Activated naive CD8-positive, alpha-beta T cell treated with anti-CD3 and anti-CD28 coated beads, Interleukin-2, amount 50 U/mL, for 16 hours (primary cell): ENCODE measurements around the gene GPR4.
"Not testable (repeated sequence)": the region's sequence is repeated elsewhere in the genome, so short reads cannot be mapped to it uniquely, and the experiment has no call there.

Experiments
- DNase-seq: peaks from one replicate; pipeline ENCODE4 v3.0.0-alpha.2; 2020; ENCODE audit warnings: low read depth, low spot score

GPR4 gene

DNA sequence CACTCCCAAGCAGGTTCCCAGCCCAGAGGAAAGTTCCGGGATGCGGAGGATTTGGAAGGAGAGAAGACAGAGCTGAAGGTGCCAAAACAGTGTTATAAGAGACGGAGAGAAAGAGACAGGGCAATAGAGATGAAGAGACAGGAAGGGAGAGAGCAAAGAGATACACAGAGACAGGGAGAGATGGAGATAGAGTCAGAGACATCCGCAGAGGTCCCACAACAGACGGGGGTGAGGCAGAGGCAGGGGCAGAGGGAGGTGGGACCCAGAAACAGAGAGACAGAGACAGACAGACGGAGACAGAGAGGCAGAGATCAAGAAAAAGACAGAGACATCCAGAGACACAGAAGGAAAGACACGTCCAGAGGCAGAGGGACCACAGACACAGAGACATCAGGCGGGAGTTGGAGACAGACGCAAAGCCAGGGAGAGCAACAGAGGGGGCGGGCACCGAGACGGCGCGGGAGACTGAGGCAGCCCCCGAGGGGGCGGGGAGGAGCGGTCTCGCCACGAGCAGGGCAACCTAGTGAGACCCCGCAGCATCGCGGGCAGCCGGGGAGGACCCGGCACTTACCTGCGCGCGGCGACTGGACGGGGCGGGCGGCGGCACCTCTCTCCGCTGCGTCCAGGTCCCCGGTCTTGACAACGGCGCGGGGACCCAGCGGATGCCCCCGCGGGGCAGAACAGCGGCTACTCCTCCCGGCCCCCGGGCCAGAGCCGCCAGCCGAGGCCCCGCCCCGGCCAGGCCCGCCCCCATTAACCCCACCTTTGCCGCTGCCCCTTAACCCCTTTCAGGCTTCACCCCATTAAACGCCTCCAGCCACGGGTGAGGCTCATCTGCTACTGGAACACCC lies at the start of gene GPR4:
GPR4 (minus strand) TSS at position 689 of the 851 bp plus-strand sequence. CDS start 10,346 bp downstream, outside the sequence.
- no peak for DNase-seq

DNA sequence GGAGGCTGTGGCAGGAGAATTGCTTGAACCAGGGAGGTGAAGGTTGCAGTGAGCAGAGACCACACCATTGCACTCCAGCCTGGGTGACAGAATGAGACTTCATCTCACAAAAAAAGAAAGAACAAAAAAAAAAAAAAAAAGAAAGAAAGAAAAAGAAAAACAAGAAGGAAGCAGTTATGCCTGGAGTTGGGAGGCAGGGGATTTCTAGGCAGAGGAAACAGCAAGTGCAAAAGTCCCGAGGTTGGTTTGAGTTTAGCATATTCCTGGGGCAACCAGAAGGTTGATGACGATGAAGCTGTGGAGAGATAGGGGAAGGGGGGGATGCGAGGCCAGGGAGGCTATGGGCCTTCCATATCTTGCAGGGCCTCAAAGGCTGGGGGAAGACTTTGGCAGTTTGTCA lies 48.7 kb upstream of the GPR4 start:
- no peak for DNase-seq

DNA sequence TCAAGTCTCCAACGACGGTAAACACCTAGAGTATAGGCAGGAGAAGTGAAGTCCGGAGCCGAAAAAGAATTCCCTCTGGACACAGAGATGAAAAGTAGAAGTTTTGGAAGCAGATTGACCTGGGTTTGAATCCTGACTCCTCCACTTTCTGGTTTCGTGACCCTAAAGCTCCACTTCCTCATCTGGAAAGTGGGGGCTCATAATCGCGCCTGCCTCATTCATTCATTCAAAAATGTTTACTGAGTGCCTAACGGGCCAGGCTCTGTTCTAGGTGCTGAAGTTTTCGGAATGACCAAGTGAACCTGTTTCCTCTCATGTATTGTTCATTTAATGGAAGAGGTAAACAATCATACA lies 44.3 kb upstream of the GPR4 start:
- DNase-seq, result no peak

DNA sequence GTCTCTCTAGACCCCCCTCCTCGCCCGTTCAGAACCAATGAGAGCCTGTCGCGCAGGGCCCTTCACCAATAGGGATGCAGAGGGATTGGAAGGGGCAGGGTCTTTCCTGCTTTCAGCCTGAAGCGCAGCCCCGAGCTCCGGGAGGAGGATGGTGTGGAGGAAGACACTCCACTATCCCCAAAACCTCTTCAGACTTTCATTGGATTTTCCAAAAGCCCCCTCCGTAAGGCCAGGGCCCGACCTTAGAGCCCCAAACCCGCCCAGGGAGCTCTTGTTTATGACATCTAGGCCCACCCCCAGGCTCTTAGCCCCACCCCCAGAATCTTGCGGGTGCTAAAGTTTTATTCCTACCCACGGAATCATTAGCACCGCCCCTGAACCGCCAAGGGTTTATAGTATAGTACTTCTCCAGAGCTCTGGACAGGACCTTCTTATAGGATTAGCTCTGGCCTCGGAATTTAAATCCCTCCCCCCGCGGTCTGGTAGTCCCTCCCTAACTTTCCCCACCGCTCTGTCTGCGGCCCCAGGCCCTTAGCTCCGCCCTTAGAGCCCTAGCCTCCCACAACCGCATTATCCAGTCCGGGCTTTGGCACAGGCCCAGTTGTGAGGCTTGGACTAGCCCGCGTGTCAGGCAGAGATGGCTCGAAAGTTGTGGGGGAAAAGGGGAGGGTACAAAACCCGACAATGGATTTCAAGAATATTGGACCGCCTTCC lies 43.8 kb upstream of the GPR4 start:
- DNase-seq, result peak; percentile 54

DNA sequence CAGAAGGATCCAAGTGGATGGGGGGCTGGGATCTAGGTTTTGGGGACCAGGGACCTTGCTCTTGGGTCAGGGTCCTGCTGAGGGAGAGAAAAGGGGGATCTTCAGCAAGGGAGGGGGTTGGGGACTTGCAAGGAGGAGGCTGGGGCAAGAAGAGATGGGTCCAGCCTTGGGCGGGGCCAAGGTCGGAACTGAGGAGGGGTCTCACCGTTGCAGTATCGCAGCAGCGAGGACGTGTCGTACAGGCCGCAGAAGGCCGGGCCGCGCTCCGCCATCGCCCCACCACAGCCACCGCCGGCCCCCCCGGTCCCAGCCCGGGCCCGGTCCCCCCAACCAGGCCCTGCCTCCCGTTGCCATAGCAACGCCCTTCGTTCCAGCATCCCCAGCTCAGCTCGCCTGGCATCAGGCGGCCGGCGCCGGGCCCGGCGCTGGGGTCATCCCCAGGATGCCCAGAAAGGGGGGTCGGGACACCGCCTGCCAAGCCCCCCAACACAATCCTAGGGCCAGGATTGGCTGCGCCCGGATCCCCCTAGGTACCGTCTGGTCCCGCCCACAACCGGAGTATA lies 43.1 kb upstream of the GPR4 start:
- no peak for DNase-seq

DNA sequence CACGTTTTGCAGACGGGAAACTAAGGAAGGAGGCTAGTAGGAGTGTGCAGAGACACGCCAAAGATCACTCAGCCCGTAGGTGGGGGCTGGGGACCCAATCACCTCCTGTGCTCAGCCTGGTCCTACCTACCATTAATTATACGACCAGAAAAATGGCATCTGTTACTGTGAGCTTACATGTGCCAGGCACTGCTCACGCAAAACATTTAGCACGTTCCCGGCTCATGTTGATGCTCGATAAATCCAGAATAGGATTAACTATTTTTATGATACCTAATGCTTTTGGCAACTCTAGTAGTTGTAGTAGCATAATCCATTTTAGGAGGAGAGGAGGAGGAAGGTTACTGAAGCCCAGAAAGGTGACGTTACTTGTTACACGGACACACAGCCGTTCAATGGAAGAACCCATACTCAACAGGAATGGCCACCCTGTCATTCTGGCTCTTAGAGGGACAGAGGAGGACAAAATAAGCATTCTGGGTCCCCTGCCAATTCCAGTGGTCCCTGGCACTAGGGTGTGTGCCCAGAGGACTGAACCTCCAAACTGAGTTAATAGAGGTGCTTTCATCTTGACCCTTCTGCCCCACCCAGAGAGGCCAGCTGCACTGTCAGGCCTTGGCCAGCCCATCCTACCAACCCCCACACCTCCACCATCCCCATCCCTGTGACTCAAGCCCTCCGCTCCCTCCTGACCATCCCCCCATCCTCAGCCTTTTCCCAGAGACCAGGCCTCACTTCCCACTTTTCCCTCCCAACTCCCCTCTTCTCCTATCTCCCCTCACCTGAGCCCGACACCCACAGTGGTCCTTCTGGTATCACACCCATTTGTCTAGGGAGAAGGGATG lies 42.1 kb upstream of the GPR4 start:
- no peak for DNase-seq

DNA sequence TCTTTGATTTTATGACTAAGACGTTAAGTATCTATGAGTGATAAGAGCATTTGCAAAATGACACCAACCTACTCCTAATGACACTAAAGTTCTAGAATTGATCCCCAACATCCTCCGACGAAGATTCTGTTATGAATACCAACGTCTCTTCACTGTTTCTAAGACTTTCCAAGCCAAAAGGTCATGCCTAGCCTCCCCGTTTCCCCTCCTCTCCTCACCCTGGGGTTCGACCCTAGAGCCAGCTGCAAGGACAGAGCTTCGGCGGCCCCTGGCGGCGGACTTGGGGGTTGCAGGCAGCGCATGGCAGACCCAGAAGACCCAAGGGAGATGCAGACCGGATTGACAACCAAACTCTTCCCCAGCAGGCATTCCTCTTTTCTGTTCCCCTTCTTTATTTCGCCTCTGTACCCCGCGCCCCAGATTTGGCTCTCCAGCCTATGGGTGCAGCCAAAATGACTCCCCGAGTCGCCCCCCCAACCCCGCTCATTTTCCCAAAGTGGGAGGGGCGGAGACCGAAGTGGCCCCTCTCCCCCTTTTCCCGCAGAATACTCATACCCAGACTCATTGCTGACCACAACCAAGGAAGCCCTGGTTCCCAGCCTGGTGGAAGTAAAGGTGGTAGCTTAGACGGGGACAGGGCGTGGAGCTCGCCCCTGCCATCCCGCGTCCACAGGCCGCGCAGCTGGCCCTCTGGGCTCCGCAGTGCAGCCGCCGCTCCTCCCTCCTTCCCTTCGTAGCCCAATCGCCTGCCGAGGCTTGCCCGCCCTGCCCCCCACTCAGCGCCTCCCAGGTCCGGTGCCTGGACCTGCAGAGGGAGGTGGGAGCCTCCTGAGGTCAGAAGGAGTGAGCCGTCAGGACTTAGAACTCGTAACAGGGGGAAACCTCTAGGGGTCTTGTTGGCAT lies 41.3 kb upstream of the GPR4 start:
- DNase-seq, result peak; percentile 89

DNA sequence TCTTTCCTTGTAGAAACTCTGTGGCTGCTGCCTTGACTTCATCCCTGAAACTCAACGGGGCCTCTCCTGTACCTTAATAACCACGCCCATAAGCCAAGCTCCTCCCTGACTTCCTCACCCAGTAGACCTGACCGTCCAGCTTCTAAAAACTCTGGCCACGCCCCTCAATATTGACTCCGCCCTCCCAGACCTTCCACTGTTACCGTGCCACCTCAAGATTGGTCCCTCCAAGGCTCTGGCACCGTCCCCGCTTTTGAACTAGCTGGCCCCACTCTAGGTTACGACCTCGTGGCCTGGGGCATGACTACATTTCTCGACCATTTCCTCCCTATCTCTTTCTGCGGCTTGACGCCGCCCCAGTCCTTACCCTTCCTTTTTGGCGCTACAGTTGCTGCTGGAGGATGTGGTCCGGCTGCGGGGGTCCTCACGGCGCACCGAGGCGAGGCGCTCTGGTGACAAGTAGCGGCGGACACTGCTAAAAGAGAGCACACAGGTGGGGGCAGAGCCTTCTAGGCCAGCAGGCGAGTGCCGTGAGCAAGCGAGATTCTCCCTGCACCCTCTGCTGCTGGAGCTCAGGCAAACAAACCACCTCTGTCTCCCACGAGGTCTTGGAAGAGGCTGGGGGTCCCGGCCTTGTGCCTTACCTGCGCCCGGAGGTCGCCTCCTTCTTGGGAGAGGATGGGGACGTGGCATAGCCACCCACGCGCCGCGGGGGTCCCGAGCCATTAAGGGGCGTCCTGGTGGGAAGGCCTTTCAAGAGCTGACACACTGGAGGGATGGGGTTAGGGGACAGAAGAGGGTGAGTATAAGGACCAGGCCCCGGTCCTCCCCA lies 39.5 kb upstream of the GPR4 start:
- DNase-seq, result peak; percentile 31

DNA sequence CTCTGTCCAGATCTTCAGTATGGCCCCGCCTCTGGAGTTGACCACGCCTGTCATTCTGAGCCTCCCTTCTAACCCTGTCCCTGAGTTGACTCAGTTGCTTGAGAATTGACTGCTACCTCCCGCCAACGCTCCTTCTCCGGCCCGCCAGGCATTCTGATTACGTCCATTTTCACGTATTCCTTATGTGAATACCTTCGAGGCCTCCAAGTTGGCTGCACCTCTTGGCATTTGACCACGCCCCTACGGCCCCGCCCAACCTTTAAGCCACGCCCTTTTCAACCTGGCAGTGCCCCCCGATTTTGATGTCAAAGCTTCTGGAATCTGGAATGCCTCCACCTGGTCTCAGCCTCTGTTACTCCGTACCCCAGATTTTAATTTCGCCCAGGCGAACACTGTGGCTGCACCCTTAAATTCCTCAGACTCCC lies 38.8 kb upstream of the GPR4 start:
- DNase-seq, result no peak

DNA sequence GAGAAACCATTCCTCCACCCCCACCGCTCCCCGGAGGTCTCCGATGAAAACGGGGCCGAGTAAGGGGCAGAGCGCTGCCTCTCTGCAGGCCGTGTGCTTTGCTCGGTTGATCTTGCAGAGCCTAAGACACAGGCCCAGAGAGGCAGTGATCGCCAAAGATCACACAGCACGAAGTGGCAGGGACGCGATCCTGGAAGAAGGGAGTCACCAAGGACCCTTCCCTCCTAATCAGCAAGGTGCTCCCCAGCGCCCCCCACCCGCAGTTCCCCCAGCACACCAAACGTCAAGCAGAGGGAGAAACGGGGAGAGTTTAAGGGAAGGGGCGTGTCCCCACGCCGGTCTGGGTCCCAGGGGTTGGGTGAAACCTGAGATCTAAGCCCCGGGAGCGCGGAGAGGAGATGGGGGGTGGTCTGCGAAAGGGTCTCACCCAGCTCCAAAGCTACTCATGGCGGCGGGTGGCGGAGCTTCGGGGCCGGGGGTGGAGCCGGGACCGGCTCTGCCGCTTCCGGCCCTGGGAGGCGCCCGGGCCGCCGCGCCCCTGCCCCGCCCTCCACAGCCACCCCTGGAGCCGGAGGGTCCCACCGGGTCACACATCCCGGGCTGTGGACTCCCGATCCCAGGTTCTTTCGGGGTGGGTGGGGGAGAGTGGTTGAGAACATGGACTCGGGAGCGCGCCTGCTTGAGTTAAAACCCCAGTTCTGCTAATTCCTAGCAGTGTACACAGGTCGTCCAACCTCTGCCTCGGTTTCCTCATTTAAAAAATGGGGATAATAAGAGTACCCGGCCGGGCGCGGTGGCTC lies 37.1 kb upstream of the GPR4 start, which contains the start of gene EML2:
EML2 (minus strand) TSS at position 468 of the 800 bp plus-strand sequence; CDS start at position 447, 21 bp downstream.
- no peak for DNase-seq

DNA sequence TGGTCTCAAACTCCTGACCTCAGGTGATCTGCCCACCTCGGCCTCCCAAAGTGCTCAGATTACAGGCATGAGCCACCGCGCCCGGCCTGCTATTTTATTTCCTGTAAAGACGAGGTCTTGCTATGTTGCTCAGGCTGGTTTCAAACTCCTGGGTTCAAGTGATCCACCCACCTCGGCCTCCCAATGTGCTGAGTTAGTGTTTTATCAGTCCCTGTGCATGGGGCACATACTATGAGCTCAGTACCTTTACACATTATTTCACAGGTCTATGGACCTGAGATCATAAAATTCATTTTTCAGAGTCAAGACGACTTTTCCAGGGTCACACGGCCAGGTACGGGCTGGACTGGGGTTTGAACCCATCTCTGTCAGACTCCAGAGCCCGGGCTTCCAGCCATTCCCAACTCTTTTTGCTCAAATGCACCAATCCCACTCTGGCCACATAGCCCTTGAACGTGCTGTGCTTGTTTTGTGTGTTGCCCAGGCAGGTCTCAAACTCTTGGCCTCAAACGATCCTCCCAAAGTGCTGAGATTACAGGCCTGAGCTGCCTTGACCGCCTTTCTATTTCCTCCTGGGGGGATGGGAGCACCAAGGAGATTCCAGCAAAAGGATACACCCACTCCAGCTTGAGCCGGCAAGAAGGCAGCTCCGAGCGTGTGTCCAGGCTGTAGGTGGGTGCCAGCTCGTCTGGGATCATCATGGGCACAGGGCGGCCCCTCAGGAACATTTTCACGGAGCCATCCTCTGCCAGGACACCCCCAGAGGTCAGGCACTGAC lies 36.1 kb upstream of the GPR4 start:
- no peak for DNase-seq

DNA sequence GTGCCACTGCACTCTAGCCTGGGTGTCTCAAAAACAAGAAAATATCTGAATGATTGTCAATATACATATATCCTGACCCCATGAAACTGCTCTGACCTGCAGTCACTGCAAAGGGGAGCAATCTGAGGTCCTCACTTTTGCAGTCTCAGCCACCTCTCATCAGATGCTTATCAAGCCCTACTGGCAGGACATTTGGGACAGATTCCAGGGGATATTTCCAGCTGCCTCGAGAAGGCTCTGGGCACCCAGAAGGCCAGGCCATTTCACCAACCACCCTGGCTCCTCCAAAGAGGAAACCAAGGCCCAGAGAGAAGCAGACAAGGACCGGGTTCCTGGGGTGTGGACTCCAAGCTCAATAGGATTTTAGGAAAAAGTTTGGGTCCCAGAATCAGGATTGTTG lies 34.9 kb upstream of the GPR4 start:
- no peak for DNase-seq

DNA sequence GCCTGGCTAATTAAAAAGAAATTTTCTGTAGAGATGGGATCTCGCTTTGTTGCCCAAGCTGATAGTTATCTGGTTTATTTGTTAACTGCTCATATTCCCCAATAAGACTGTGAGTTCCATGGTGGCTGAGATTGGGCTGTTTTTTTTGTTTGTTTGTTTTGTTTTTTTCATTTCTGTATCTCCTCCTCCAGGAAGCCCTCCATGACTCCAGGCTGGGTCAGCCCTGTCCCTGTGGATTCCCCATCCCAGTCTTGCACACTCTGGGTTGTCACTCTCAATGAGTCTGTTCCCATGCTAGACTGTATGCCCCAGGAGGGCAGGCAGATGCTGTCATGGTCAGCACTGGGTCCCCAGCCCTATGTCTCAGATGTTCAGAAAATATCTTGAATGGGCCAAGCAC lies 34.3 kb upstream of the GPR4 start:
- DNase-seq, result no peak

DNA sequence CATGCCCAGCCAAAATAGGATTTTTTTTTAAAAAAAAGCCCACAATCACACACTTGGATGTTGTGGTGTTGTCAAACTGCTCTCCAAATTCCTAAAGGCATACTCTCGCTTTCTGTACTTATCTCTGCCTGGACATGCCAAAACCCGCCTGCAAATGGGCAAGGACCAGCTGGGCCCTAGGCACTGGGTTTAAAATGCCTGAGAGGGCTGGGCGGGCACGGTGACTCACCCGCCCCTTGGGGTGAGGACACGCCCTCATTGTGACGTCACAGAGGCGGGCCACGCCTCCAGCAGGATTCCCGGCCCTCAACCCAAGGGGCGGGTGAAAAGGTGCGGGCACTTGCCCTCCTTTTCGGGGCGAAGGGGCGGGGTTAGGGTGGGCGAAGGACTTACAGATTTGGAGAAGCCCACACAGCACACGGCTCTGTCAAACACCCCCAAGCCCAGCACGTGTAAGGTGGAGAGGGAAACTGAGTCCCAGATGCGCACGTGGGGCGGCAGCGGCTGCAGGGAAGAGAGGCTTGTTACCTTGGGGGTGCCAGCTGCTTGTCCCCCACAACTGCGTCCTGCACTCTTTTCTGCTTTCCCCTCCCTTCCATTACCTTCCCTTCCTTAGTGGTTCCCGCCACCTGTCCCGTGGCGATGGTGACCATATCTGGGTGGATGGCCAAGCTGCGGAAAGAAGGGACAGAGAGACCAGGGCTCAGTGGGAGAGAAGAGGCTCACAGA lies 30.6 kb upstream of the GPR4 start:
- DNase-seq, result no peak

DNA sequence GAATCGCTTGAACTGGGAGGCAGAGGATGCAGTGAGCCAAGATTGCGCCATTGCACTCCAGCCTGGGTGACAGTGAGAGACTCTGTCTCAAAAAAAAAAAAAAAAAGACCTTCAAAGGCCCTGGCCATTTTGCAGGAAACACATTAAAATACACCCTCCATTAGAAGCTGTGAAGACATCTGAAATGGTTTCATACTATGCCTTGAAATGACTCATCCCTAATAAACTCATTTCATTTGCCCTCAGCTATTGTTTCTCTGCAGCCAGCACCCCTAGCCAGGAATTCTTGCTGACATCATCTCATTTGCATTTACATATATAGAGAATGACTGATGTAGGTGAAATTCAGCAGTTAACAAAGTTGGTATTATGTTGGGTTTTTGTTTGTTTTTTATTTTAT lies 28.5 kb upstream of the GPR4 start:
- DNase-seq, result no peak

DNA sequence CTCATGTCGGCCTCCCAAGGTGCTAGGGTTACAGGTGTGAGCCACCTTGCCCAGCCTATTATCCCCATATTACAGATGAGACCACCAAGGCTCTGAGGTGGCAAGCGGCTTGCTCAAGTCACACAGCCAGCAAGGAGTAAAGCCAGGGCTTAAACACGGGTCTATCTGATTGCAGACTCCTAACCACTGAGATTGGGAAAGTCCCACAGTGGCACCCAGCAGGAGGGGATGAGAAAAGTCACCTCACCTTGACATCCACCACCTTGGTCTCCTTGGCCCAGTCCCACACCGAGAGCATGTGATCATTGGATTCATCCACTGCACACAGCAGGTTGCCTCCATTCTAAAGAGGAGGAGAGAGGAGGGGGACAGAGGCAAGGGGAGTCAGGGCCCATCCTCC lies 27.7 kb upstream of the GPR4 start:
- DNase-seq, result no peak

DNA sequence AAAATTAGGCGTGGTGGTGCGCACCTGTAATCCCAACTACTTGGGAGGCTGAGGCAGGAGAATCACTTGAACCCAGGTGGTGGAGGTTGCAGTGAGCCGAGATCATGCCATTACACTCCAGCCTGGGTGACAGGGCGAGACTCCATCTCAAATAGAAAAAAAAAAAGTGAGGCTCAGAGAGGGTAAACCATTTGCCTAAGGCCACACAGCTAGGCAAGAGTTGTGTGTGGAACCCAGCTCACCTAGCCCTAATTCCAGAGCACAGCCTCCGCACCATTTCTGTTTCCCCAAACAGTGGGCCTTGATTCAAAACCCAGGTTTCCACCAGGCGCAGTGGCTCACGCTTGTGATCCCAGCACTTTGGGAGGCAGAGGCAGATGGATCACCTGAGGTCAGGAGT lies 26.2 kb upstream of the GPR4 start:
- DNase-seq, result not testable (repeated sequence)
